HG03060 (cell line): ENCODE data around the gene SPOPL.

Experiments used
- ATAC-seq: cut with Tn5 transposase; IDR thresholded peaks from one replicate; pipeline ENCODE4 v1.9.1; 2021; ENCODE audit warnings: low read depth, moderate number of reproducible peaks; ENCODE audit not compliant: unreplicated experiment

SPOPL gene

DNA sequence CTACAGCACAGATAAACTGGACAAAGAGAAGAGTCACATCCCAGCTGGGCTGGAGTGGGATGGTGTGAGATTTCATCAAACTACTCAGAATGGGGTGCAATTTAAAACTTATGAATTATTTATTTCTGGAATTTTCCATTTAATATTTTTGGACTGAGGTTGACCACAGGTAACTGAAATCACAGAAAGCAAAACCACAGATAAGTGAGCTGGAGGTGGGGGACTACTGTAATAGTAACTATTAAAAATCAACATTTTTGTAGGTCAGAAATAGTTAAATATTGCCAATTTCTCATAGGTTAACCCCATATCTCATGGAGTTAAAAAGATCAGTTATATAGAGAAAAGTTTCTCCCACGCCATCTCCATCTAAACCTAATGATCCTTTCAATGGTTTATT, 88.1 kb downstream of the SPOPL start:
- ATAC-seq, result no peak

GRCh38 chr2:138596403-138596802, 94.8 kb downstream of the SPOPL start:
- ATAC-seq, result no peak

- no peak for ATAC-seq
These were observed 99.3 kb downstream of the SPOPL start for GRCh38 chr2:138600732-138601457.

GRCh38 chr2:138601458-138602165, 100.0 kb downstream of the SPOPL start:
- ATAC-seq, result no peak

DNA sequence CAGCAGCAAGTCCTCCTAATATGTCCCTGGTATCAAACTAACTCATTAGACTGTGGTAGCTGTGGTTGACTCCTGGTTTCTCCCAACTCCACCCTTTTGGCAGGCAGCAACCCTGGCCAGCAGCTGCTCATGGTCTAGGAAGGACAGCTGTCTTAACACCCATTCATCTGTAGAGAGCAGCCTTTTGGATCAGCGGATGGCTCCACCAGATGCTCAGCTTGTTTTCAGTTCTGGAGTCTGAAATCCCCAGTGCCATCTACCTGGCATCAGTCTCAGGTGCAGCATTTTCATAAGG, 100.5 kb downstream of the SPOPL start:
- no peak for ATAC-seq

DNA sequence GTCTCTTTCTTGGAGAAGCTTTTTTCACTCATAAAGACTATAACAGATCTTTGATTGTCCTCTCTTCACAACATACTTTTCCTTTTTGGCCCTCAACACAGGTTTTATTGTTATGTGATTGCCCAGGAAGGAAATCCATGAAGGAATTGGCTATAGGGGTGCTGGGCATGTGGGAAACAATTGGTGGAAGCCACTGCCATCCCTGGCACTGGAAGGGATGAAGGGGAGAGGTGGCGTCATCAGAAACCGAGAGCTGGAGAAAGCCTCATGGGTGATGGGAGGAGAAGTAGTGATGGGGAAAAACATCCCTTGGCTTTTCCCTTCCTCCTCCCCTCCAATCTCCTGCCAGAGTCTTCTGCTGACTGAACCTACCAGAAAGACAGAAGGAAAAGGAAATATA, 106.2 kb downstream of the SPOPL start:
- no peak for ATAC-seq

GRCh38 chr2:138609446-138609845, 107.9 kb downstream of the SPOPL start:
- ATAC-seq, result no peak

- no peak for ATAC-seq
These were observed 108.8 kb downstream of the SPOPL start for GRCh38 chr2:138610201-138610953.

DNA sequence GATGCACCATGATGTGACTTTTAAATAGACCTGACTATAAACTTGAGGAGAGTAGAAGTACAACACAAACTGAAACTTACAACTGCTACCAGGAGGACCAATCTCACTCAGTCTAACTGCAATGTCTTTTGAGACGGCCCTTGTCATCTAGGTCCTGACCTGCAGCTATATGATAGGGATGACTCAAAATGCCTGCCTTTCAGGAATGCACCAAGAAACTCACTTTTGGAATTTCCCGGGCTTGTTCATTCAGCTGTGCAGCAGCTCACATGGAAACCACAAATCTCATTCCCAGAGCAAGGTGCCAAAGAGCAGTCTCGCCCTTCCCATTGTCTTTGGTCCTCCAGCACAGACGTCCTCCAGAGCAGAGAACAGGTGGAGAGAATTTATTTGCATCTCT, 113.7 kb downstream of the SPOPL start:
- no peak for ATAC-seq

DNA sequence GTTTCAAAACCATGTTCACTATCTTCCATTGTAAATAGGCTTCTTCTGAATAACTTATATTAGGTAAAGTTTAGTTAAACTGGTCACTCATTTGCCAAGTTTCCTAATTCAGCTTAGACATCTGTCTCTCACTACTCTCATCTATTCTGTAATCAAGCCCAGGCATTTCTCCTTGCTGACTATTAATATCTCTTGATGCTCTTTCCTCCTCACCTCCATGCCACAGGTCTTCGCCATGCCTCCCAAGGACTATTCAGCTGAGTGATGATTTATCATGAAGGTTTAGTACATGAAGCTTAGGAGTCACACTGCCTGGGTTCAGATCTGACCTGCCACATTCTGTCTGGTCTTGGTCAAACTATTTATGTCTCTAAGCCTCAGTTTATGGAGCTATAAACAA, 115.5 kb downstream of the SPOPL start:
- ATAC-seq, result no peak

GRCh38 chr2:138618971-138619370, 117.4 kb downstream of the SPOPL start:
- no peak for ATAC-seq

DNA sequence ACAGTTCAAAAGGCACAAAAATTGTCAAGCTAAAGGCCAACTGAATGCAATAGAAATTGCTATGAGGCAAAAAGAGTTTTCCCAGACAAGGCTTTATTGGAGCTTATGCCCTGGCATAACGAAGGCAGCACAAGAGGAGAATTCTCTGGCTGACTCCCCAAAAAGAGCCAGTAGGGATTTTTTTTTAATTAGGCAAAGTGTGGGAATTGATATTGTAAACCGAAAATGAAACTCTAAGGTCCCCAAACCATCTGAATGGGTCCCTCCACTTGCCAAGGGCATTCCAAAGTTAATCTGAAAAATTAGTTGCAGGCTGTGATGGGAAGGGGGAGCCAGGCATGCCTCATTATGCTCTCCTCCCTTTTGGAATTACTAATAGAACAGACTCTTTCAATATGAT, 118.9 kb downstream of the SPOPL start:
- ATAC-seq, result no peak

- no peak for ATAC-seq
These were observed 119.6 kb downstream of the SPOPL start for GRCh38 chr2:138621139-138621538.

- ATAC-seq, result no peak
These were observed 121.0 kb downstream of the SPOPL start for GRCh38 chr2:138622613-138623012.
